IPS-18c (cell line): ENCODE data around the gene SOCS1.

Experiments
- H3K4me3 ChIP-seq: 2 replicates; pipeline ENCODE4 v1.7.0; 2013; ENCODE audit warnings: low read depth, mild to moderate bottlenecking, low read length, moderate library complexity; ENCODE audit not compliant: insufficient read depth
- H3K9me3 ChIP-seq: one replicate; pipeline ENCODE4 v1.6.1; 2013; ENCODE audit warnings: mild to moderate bottlenecking, low read length, moderate library complexity; ENCODE audit not compliant: control insufficient read depth, insufficient read depth

The SOCS1 gene

GRCh38 chr16:11238272-11239202 lies 17.5 kb downstream of the SOCS1 start:
- Histone ChIP-seq H3K4me3 (no peak overlapping the region), H3K9me3 (no peaks in the 10 kb centered on the region)

GRCh38 chr16:11236461-11237254 lies 19.3 kb downstream of the SOCS1 start:
- Histone ChIP-seq H3K4me3 (no peak overlapping the region), H3K9me3 (no peaks in the 10 kb centered on the region)

- H3K4me3 ChIP-seq: no peak overlapping the region
- no peaks in the 10 kb centered on the region for H3K9me3 ChIP-seq
Measured at GRCh38 chr16:11235703-11235991, 20.4 kb downstream of the SOCS1 start.

GRCh38 chr16:11234884-11235702 lies 20.9 kb downstream of the SOCS1 start:
- no peaks in the 10 kb centered on the region for H3K9me3 ChIP-seq
- H3K4me3 ChIP-seq: no peak overlapping the region

- Histone ChIP-seq H3K4me3 (no peak overlapping the region), H3K9me3 (no peaks in the 10 kb centered on the region)
Measured at GRCh38 chr16:11233727-11234376, 22.2 kb downstream of the SOCS1 start.

GRCh38 chr16:11232852-11233726 lies 22.9 kb downstream of the SOCS1 start:
- Histone ChIP-seq H3K9me3 (no peaks in the 10 kb centered on the region), H3K4me3 (no peak overlapping the region)

GRCh38 chr16:11232302-11232851 lies 23.6 kb downstream of the SOCS1 start:
- Histone ChIP-seq H3K4me3 (no peak overlapping the region), H3K9me3 (no peaks in the 10 kb centered on the region)

- Histone ChIP-seq H3K4me3 (no peak overlapping the region), H3K9me3 (no peaks in the 10 kb centered on the region)
Measured at GRCh38 chr16:11231367-11231970, 24.5 kb downstream of the SOCS1 start.

GRCh38 chr16:11229906-11230305 lies 26.1 kb downstream of the SOCS1 start:
- Histone ChIP-seq H3K9me3 (no peaks in the 10 kb centered on the region), H3K4me3 (no peak overlapping the region)

GRCh38 chr16:11229432-11229831 lies 26.6 kb downstream of the SOCS1 start:
- no peak overlapping the region for H3K4me3 ChIP-seq
- H3K9me3 ChIP-seq: no peaks in the 10 kb centered on the region

GRCh38 chr16:11225677-11226549 lies 30.1 kb downstream of the SOCS1 start:
- Histone ChIP-seq H3K9me3 (no peaks in the 10 kb centered on the region), H3K4me3 (no peak overlapping the region)

GRCh38 chr16:11224894-11225676 lies 30.9 kb downstream of the SOCS1 start:
- no peak overlapping the region for H3K4me3 ChIP-seq

GRCh38 chr16:11224096-11224893 lies 31.7 kb downstream of the SOCS1 start:
- no peaks in the 10 kb centered on the region for H3K9me3 ChIP-seq
- H3K4me3 ChIP-seq: no peak overlapping the region

More at GRCh38 chr16:11224894-11225676, 30.9 kb downstream of the SOCS1 start:
- no peaks in the 10 kb centered on the region for H3K9me3 ChIP-seq
